Measurements from ENCODE around the gene FOXF2. TPM values are rescaled to one million over a fixed set of nuclear protein-coding genes. Genes with fewer than 3 reads are reported as not detected.
A peak's percentile ranks its signal among the peaks of the same experiment; 100 is the strongest.

FOXF2 gene
- total RNA-seq, 1 experiment from 2014 or later: 1.1 TPM

- DNase-seq (ENCODE audit: low read depth): peak; percentile 19
These were observed 1.8 kb downstream of the FOXF2 start for GRCh38 chr6:1390946-1391799.

GRCh38 chr6:1391800-1392309 lies 2.5 kb downstream of the FOXF2 start:
- no peak for DNase-seq (ENCODE audit: low read depth)

- no peak for DNase-seq (ENCODE audit: low read depth)
These were observed 3.7 kb downstream of the FOXF2 start for GRCh38 chr6:1392813-1393640.

- no peak for DNase-seq (ENCODE audit: low read depth)
These were observed 4.4 kb downstream of the FOXF2 start for GRCh38 chr6:1393641-1394283.

- no peak for DNase-seq (ENCODE audit: low read depth)
These were observed 5.4 kb downstream of the FOXF2 start for GRCh38 chr6:1394514-1395463.

- no peak for DNase-seq (ENCODE audit: low read depth)
These were observed 6.1 kb downstream of the FOXF2 start for GRCh38 chr6:1395506-1395905.

GRCh38 chr6:1395941-1396908 lies 6.8 kb downstream of the FOXF2 start:
- DNase-seq (ENCODE audit: low read depth): no peak

- DNase-seq (ENCODE audit: low read depth): peak; percentile 59
These were observed 7.8 kb downstream of the FOXF2 start for GRCh38 chr6:1396952-1397868.

- DNase-seq (ENCODE audit: low read depth): no peak
These were observed 9.9 kb downstream of the FOXF2 start for GRCh38 chr6:1399085-1399780.

- no peak for DNase-seq (ENCODE audit: low read depth)
These were observed 10.9 kb downstream of the FOXF2 start for GRCh38 chr6:1400126-1400850.

- no peak for DNase-seq (ENCODE audit: low read depth)
These were observed 13.0 kb downstream of the FOXF2 start for GRCh38 chr6:1402369-1402768.

- no peak for DNase-seq (ENCODE audit: low read depth)
These were observed 13.5 kb downstream of the FOXF2 start for GRCh38 chr6:1402868-1403267.

- DNase-seq (ENCODE audit: low read depth): peak; percentile 66
These were observed 14.7 kb downstream of the FOXF2 start for GRCh38 chr6:1403851-1404712.

- no peak for DNase-seq (ENCODE audit: low read depth)
These were observed 15.3 kb downstream of the FOXF2 start for GRCh38 chr6:1404713-1405098.

- no peak for DNase-seq (ENCODE audit: low read depth)
These were observed 15.8 kb downstream of the FOXF2 start for GRCh38 chr6:1405221-1405620.

GRCh38 chr6:1406306-1407072 lies 17.1 kb downstream of the FOXF2 start:
- DNase-seq (ENCODE audit: low read depth): peak; percentile 86
